ENCODE results near the gene SLC27A4.

DNA sequence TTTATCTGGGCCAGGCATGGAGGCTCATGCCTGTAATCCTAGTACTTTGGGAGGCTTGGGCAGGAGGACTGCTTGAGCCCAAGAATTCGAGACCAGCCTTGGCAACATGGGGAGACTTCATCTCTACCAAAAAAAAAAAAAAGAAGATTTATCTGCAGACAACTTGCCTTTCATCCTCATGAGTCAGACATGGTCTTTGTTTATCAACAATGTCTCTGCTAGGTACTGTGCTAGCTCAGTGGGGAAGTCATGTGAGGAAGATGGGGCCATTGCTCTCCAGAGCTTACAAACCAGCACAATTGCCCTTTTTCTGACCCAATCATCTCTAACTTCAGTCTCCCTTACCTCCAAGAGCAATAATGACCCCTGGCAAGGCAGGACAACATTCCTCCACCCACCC, 32.5 kb downstream of the SLC27A4 start:
- TF ChIP-seq ZNF777 (tag by site-specific recombination; IDR thresholded peaks at IDR 0.05; ENCODE audit: borderline replicate concordance) = no peak
- TF ChIP-seq, protein P1, sequence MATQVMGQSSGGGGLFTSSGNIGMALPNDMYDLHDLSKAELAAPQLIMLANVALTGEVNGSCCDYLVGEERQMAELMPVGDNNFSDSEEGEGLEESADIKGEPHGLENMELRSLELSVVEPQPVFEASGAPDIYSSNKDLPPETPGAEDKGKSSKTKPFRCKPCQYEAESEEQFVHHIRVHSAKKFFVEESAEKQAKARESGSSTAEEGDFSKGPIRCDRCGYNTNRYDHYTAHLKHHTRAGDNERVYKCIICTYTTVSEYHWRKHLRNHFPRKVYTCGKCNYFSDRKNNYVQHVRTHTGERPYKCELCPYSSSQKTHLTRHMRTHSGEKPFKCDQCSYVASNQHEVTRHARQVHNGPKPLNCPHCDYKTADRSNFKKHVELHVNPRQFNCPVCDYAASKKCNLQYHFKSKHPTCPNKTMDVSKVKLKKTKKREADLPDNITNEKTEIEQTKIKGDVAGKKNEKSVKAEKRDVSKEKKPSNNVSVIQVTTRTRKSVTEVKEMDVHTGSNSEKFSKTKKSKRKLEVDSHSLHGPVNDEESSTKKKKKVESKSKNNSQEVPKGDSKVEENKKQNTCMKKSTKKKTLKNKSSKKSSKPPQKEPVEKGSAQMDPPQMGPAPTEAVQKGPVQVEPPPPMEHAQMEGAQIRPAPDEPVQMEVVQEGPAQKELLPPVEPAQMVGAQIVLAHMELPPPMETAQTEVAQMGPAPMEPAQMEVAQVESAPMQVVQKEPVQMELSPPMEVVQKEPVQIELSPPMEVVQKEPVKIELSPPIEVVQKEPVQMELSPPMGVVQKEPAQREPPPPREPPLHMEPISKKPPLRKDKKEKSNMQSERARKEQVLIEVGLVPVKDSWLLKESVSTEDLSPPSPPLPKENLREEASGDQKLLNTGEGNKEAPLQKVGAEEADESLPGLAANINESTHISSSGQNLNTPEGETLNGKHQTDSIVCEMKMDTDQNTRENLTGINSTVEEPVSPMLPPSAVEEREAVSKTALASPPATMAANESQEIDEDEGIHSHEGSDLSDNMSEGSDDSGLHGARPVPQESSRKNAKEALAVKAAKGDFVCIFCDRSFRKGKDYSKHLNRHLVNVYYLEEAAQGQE (tag by site-specific recombination; IDR thresholded peaks at IDR 0.05) = no peak
- TF ChIP-seq, protein P2, sequence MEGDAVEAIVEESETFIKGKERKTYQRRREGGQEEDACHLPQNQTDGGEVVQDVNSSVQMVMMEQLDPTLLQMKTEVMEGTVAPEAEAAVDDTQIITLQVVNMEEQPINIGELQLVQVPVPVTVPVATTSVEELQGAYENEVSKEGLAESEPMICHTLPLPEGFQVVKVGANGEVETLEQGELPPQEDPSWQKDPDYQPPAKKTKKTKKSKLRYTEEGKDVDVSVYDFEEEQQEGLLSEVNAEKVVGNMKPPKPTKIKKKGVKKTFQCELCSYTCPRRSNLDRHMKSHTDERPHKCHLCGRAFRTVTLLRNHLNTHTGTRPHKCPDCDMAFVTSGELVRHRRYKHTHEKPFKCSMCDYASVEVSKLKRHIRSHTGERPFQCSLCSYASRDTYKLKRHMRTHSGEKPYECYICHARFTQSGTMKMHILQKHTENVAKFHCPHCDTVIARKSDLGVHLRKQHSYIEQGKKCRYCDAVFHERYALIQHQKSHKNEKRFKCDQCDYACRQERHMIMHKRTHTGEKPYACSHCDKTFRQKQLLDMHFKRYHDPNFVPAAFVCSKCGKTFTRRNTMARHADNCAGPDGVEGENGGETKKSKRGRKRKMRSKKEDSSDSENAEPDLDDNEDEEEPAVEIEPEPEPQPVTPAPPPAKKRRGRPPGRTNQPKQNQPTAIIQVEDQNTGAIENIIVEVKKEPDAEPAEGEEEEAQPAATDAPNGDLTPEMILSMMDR (tag by site-specific recombination; IDR thresholded peaks at IDR 0.05) = no peak

Data from HEK293 (cell line).